AG04450 (cell line): Measurements from ENCODE around the gene PIBF1. TPM values are rescaled to one million over a fixed set of nuclear protein-coding genes. Genes with fewer than 3 reads are reported as not detected.

Source experiments
- CTCF ChIA-PET: fragments of 300-600, 350-600 bp; formaldehyde crosslinking; extraction: SDS; loops from one replicate; lab custom pipeline; 2022; ENCODE audit warnings: antibody characterized with exemption, inconsistent platforms; lab: Charles Lee
- POLR2A ChIA-PET: fragments of 350-600 bp; formaldehyde crosslinking; extraction: SDS; loops from one replicate; lab custom pipeline; 2021; ENCODE audit warnings: antibody characterized with exemption, inconsistent platforms; lab: Yijun Ruan, JAX
- DNase-seq: peaks from one replicate; pipeline ENCODE4 v3.0.0-alpha.2; 2011; ENCODE audit warnings: low read depth, low spot score
- H3K27ac ChIP-seq: one replicate; pipeline ENCODE4 v1.5.1; 2012; ENCODE audit warnings: low read depth, low read length, control low read depth
- H3K27me3 ChIP-seq: one replicate; pipeline ENCODE4 v1.6.0; 2012; ENCODE audit warnings: low read length; ENCODE audit not compliant: control insufficient read depth, insufficient read depth
- H3K4me3 ChIP-seq: 2 replicates; pipeline ENCODE4 v1.5.1; 2011; ENCODE audit warnings: mild to moderate bottlenecking, low read depth, low read length, control low read depth
- H3K9me3 ChIP-seq: 2 replicates; pipeline ENCODE4 v1.5.1; 2012; ENCODE audit warnings: low read length; ENCODE audit not compliant: control insufficient read depth, insufficient read depth
- polyA plus RNA-seq: library from polyadenylated mRNA; depleted of rRNA; stranded (reverse); fragments of >200 nt; gene quantifications from 2 replicates; pipeline ENCODE4 v1.2.3, GENCODE V29; 2011
- TF ChIP-seq, protein P1 (sequence below): IDR thresholded peaks from 2 replicates; pipeline ENCODE4 v1.5.1; 2011; ENCODE audit warnings: low read depth, low read length, control low read depth, inconsistent platforms

The PIBF1 gene
- polyA plus RNA-seq, 1 experiment: 11.9 TPM

DNA sequence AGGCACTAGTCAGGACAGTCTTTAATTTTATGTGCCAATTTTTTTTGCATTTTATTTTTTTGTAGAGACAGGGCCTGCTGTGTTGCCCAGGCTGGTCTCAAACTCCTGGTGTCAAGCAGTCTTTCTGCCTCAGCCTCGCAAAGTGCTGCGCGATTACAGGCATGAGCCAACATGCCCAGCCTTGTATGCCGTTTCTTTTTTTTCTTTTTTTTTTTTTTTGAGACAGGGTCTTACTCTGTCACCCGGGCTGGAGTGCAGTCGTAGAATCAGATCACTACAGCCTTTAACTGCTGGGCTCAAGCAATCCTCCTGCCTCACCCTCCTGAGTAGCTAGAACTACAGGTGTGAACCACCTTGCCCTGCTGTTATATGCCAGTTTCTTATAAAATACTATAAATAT lies 27.8 kb upstream of the PIBF1 start:
- Histone ChIP-seq H3K4me3 (no peak overlapping the region), H3K27me3 (no peaks in the 10 kb centered on the region), H3K9me3 (no peaks in the 10 kb centered on the region), H3K27ac (no peak overlapping the region)
- DNase-seq: no peak
- ChIA-PET POLR2A (no interaction called here), CTCF (no interaction called here)
- TF ChIP-seq, protein P1, sequence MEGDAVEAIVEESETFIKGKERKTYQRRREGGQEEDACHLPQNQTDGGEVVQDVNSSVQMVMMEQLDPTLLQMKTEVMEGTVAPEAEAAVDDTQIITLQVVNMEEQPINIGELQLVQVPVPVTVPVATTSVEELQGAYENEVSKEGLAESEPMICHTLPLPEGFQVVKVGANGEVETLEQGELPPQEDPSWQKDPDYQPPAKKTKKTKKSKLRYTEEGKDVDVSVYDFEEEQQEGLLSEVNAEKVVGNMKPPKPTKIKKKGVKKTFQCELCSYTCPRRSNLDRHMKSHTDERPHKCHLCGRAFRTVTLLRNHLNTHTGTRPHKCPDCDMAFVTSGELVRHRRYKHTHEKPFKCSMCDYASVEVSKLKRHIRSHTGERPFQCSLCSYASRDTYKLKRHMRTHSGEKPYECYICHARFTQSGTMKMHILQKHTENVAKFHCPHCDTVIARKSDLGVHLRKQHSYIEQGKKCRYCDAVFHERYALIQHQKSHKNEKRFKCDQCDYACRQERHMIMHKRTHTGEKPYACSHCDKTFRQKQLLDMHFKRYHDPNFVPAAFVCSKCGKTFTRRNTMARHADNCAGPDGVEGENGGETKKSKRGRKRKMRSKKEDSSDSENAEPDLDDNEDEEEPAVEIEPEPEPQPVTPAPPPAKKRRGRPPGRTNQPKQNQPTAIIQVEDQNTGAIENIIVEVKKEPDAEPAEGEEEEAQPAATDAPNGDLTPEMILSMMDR: no peak

DNA sequence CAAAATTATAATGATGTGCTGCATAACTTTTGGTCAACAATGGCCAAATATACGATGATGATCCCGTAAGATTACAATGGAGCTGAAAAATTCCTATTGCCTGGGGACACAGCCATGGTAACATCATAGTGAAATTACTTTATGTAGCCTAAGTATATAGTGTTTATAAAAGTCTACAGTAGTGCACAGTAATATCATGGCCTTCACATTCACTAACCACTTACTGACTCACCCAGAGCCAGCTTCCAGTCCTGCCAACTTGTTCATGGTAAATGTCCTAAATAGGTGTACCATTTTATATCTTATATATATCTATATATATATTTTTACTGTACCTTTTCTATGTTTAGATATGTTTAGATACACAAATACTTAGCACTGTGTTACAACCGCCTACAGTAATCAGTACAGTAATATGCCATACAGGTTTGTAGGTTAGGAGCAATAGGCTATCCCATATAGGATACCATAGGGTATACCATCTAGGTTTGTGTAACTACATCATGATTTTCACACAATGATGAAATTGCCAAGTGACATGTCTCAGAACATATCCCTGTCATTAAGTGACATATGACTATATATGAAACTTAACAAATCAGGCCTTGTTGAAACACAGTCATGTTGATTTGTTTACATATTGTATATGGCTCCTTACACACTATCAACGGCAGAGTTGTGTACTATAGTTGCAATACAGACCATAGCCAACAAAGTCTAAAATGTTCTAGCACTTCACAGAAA lies 24.0 kb upstream of the PIBF1 start:
- H3K27ac ChIP-seq: no peak overlapping the region
- DNase-seq: no peak
- TF ChIP-seq, protein P1: no peak
- H3K9me3 ChIP-seq: no peaks in the 10 kb centered on the region
- no peaks in the 10 kb centered on the region for H3K27me3 ChIP-seq
- POLR2A ChIA-PET: no interaction called here
- CTCF ChIA-PET: no interaction called here
- no peak overlapping the region for H3K4me3 ChIP-seq

DNA sequence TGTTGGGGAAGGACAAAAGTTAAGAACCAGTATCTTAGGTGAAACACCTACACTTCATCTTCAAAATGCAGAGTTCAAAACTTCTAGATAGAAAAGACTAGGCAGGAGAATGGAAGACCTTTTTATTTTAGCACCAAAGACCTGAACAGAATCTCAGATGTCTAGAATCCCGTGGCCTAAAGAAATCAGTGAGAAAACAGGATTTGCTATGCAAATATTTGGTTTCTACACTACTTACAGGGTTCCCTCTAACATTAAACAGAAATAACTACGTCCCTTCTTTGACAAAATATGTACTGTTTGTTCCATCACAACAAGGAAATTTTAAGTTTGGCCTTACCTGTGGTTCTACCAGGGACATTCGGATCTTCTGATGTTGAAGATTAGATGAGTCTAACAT lies 21.7 kb upstream of the PIBF1 start:
- H3K9me3 ChIP-seq: no peaks in the 10 kb centered on the region
- POLR2A ChIA-PET: no interaction called here
- CTCF ChIA-PET: no interaction called here
- no peak overlapping the region for H3K27ac ChIP-seq
- DNase-seq: no peak
- no peaks in the 10 kb centered on the region for H3K27me3 ChIP-seq
- TF ChIP-seq, protein P1: no peak
- no peak overlapping the region for H3K4me3 ChIP-seq

DNA sequence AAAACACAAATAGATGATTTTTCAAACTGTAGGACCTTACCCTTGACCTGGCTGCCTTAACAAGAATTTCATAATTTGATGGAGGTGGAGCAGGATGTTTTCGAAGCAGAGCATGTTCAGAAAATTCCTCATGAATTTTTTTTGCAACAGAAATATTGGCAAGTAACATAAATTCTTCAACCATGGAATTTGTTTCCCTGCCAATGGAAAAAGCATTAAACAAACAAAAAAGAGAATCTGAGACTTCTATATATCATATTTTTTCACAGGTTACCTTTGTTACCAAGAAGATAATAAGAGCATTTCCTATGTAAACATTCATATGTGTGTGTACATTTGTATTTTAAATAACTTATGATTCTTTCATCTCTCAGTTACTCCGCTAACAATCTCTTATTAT lies 18.5 kb upstream of the PIBF1 start:
- TF ChIP-seq, protein P1: no peak
- CTCF ChIA-PET: no interaction called here
- no peaks in the 10 kb centered on the region for H3K27me3 ChIP-seq
- no peaks in the 10 kb centered on the region for H3K9me3 ChIP-seq
- no peak overlapping the region for H3K27ac ChIP-seq
- H3K4me3 ChIP-seq: no peak overlapping the region
- no peak for DNase-seq
- POLR2A ChIA-PET: no interaction called here

DNA sequence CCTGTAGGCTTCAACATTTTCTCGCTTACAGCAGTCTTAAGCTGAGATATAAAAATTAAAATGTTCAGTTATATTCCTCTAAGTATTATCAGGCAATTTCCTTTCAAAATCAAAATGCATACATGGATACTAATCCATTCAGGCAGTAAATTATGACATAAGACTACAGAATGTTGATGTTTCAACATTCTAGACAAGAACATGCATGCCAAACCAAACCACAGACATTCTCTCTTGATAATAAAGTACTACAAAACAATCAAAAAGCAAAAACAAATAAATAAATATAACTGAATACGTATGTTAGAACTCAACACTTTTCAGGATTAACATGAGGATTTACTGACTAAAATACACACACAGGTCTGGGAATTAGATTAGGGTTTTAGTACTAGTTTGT lies 7.9 kb upstream of the PIBF1 start:
- DNase-seq: no peak
- Histone ChIP-seq H3K27me3 (no peaks in the 10 kb centered on the region), H3K4me3 (no peak overlapping the region), H3K27ac (no peak overlapping the region), H3K9me3 (no peaks in the 10 kb centered on the region)
- ChIA-PET CTCF (no interaction called here), POLR2A (no interaction called here)
- TF ChIP-seq, protein P1: no peak
